ENCODE measurements around the gene AKIP1. TPM values are rescaled to one million over a fixed set of nuclear protein-coding genes. Genes with fewer than 3 reads are reported as not detected.

AKIP1 gene
- total and polyA plus RNA-seq, 4 donors = 9.3 to 12.3 (median 9.9) TPM

DNA sequence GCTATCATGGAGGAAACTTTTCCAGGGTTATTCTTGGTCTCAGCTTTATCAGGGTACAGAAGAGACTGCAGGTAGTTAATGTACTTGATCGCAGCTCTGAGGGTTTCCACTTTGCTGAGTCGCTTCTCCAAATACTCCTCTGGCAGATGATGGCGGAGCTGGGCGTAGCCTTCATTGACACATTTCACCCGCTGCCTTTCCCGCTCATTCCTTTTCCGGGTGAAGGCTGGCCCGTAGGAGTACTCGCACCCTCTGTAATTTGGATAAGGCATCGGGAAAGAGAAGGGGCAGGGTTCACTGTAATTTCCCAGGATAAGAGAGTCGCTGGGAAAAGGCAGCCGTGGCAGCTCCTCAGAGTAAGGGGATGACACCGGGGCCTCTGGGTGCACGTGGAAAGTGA lies 26.7 kb downstream of the AKIP1 start:
- no peaks in the 10 kb centered on the region for H3K27me3 ChIP-seq (ENCODE audit: control insufficient read depth in 4 of 4, insufficient read depth in 4 of 4, low read length in 3 of 4)
- H3K9me3 ChIP-seq (ENCODE audit: control insufficient read depth in 4 of 4, low read length in 3 of 4) = no peaks in the 10 kb centered on the region
- no peak for TF ChIP-seq HNF4G (IDR thresholded peaks at IDR 0.05)
- TF ChIP-seq, protein P1, sequence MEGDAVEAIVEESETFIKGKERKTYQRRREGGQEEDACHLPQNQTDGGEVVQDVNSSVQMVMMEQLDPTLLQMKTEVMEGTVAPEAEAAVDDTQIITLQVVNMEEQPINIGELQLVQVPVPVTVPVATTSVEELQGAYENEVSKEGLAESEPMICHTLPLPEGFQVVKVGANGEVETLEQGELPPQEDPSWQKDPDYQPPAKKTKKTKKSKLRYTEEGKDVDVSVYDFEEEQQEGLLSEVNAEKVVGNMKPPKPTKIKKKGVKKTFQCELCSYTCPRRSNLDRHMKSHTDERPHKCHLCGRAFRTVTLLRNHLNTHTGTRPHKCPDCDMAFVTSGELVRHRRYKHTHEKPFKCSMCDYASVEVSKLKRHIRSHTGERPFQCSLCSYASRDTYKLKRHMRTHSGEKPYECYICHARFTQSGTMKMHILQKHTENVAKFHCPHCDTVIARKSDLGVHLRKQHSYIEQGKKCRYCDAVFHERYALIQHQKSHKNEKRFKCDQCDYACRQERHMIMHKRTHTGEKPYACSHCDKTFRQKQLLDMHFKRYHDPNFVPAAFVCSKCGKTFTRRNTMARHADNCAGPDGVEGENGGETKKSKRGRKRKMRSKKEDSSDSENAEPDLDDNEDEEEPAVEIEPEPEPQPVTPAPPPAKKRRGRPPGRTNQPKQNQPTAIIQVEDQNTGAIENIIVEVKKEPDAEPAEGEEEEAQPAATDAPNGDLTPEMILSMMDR (IDR thresholded peaks at IDR 0.05; ENCODE audit: low read depth, low read length, missing input control) = no peak
- TF ChIP-seq HNF4A (conservative IDR thresholded peaks at IDR 0.05) = no peak
- TF ChIP-seq FOXA2 (IDR thresholded peaks at IDR 0.05) = no peak
- TF ChIP-seq SP1 (IDR thresholded peaks at IDR 0.05) = no peak
- TF ChIP-seq, protein P2, sequence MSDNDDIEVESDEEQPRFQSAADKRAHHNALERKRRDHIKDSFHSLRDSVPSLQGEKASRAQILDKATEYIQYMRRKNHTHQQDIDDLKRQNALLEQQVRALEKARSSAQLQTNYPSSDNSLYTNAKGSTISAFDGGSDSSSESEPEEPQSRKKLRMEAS (IDR thresholded peaks at IDR 0.05) = no peak
- no peak for TF ChIP-seq NR2F2 (IDR thresholded peaks at IDR 0.05)
- TF ChIP-seq, protein P3, sequence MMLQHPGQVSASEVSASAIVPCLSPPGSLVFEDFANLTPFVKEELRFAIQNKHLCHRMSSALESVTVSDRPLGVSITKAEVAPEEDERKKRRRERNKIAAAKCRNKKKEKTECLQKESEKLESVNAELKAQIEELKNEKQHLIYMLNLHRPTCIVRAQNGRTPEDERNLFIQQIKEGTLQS (IDR thresholded peaks at IDR 0.05) = no peak
- TF ChIP-seq EGR1 (IDR thresholded peaks at IDR 0.05; ENCODE audit: low read depth in 2 of 2) = no peak
- H3K36me3 ChIP-seq (ENCODE audit: control insufficient read depth in 4 of 4, insufficient read depth in 3 of 4, low read depth in 1 of 4, low read length in 3 of 4) = no peaks in the 10 kb centered on the region
- no peaks in the 10 kb centered on the region for H3K4me1 ChIP-seq (ENCODE audit: control insufficient read depth in 4 of 4, insufficient read depth in 4 of 4, low read length in 3 of 4)
- DNase-seq (ENCODE audit: low spot score) = no peak
- 86% methylated on average over 14 of the region's 14 CpGs for WGBS
- no peak overlapping the region for H3K4me3 ChIP-seq (ENCODE audit: low read depth in 1 of 3, low read length in 3 of 3)
- no peak overlapping the region for H3K27ac ChIP-seq (ENCODE audit: low read depth in 1 of 2, low read length in 2 of 2)
- H3K9ac ChIP-seq (ENCODE audit: low read depth in 1 of 2, low read length in 2 of 2) = no peak overlapping the region

GRCh38 chr11:8941341-8942103 lies 30.5 kb downstream of the AKIP1 start:
- Histone ChIP-seq H3K27ac (ENCODE audit: low read depth in 1 of 2, low read length in 2 of 2) (no peak overlapping the region), H3K9ac (ENCODE audit: low read depth in 1 of 2, low read length in 2 of 2) (no peak overlapping the region), H3K4me1 (ENCODE audit: control insufficient read depth in 4 of 4, insufficient read depth in 4 of 4, low read length in 3 of 4) (no peaks in the 10 kb centered on the region), H3K27me3 (ENCODE audit: control insufficient read depth in 4 of 4, insufficient read depth in 4 of 4, low read length in 3 of 4) (no peaks in the 10 kb centered on the region), H3K4me3 (ENCODE audit: low read depth in 1 of 3, low read length in 3 of 3) (no peak overlapping the region), H3K36me3 (ENCODE audit: control insufficient read depth in 4 of 4, insufficient read depth in 3 of 4, low read depth in 1 of 4, low read length in 3 of 4) (no peaks in the 10 kb centered on the region), H3K9me3 (ENCODE audit: control insufficient read depth in 4 of 4, low read length in 3 of 4) (no peaks in the 10 kb centered on the region)
- WGBS = 71% methylated on average over 8 of the region's 8 CpGs
- no peak for DNase-seq (ENCODE audit: low spot score)
- TF ChIP-seq RXRA (IDR thresholded peaks at IDR 0.05) (peak in 1 of 2 donors; percentile 37), HNF4A (conservative IDR thresholded peaks at IDR 0.05) (no peak), EGR1 (IDR thresholded peaks at IDR 0.05; ENCODE audit: low read depth in 2 of 2) (no peak), YY1 (IDR thresholded peaks at IDR 0.05) (peak; percentile 43), NR2F2 (IDR thresholded peaks at IDR 0.05) (peak; percentile 99)
- TF ChIP-seq, protein P2 (IDR thresholded peaks at IDR 0.05) = no peak

DNA sequence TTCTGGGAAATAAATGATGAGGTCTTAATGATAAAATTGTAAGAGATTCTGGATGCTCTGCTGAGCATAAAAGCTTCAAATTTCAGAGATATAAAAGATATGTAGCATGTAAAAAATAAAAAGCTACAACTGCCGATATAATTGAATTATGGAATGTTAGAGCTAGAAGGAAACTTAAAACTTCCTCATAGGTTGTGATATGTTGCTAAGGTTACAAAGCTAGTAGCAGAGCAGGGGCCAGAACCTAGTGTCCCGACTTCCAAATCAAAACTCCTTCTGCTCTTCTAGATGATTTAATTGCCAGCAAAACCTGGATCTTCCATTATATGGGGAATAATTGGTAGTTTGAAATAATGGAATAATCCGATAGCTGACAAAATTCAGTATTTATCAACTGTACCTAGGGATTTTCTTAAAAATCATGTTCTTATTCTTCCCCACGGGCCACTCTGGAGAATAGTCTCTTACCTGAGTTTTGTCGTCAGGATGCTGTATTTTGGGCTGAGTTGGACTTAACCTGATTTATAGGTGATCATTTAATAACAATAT lies 31.6 kb downstream of the AKIP1 start, which contains the start of gene ASCL3:
ASCL3 (minus strand) TSS at position 499 of the 549 bp plus-strand sequence. CDS start 4,855 bp downstream, outside the sequence.
- Histone ChIP-seq H3K9me3 (ENCODE audit: control insufficient read depth in 4 of 4, low read length in 3 of 4) (no peaks in the 10 kb centered on the region), H3K9ac (ENCODE audit: low read depth in 1 of 2, low read length in 2 of 2) (no peak within 1 kb of the TSS), H3K4me1 (ENCODE audit: control insufficient read depth in 4 of 4, insufficient read depth in 4 of 4, low read length in 3 of 4) (no peaks in the 10 kb centered on the region), H3K4me3 (ENCODE audit: low read depth in 1 of 3, low read length in 3 of 3) (no peak within 1 kb of the TSS), H3K27me3 (ENCODE audit: control insufficient read depth in 4 of 4, insufficient read depth in 4 of 4, low read length in 3 of 4) (no peaks in the 10 kb centered on the region), H3K27ac (ENCODE audit: low read depth in 1 of 2, low read length in 2 of 2) (no peak within 1 kb of the TSS), H3K36me3 (ENCODE audit: control insufficient read depth in 4 of 4, insufficient read depth in 3 of 4, low read depth in 1 of 4, low read length in 3 of 4) (peaks cover 0 to 6% (median 4%) of the 10 kb centered on the region in 4 donors)
- 71% methylated on average over 5 of the region's 5 CpGs for WGBS
- no peak for DNase-seq (ENCODE audit: low spot score)
- no peak for TF ChIP-seq EGR1 (IDR thresholded peaks at IDR 0.05; ENCODE audit: low read depth in 2 of 2)
- TF ChIP-seq RAD21 (IDR thresholded peaks at IDR 0.05) = no peak
- TF ChIP-seq TAF1 (conservative IDR thresholded peaks at IDR 0.05) = no peak
